MCF 10A (cell line): ENCODE data around the gene PAPPA2. TPM values are rescaled to one million over a fixed set of nuclear protein-coding genes. Genes with fewer than 3 reads are reported as not detected.

Experiments used
- BruUV-seq: library from RNA; stranded (reverse); fragments of 400-500 nt; replicated peaks from 2 replicates; lab custom pipeline; 2021; lab: Mats Ljungman, UMichigan
- CTCF ChIA-PET: fragments of 300-600 bp; sonication (Branson Sonifier 250); formaldehyde crosslinking; extraction: SDS; loops from one replicate; lab custom pipeline; 2021; ENCODE audit warnings: antibody characterized with exemption, inconsistent platforms; lab: Yijun Ruan, JAX
- POLR2A ChIA-PET: fragments of 300-600, 350-650 bp; sonication (Branson Sonifier 250); formaldehyde crosslinking; extraction: SDS; loops from one replicate; lab custom pipeline; 2020; ENCODE audit warnings: antibody characterized with exemption, inconsistent platforms; lab: Yijun Ruan, JAX
- DNase-seq: peaks from one replicate; pipeline ENCODE4 v3.0.0-alpha.2; 2018; ENCODE audit not compliant: unreplicated experiment
- H3K27ac Mint-ChIP-seq: one replicate; pipeline ENCODE4 v1.8.0; 2022; ENCODE audit warnings: mild to moderate bottlenecking, low read depth, mixed read lengths; ENCODE audit not compliant: unreplicated experiment
- H3K27me3 Mint-ChIP-seq: one replicate; pipeline ENCODE4 v1.8.0; 2022; ENCODE audit warnings: mixed read lengths; ENCODE audit not compliant: insufficient read depth, unreplicated experiment
- H3K36me3 Mint-ChIP-seq: one replicate; pipeline ENCODE4 v1.8.0; 2022; ENCODE audit warnings: mild to moderate bottlenecking, moderate library complexity, mixed read lengths; ENCODE audit not compliant: insufficient read depth, unreplicated experiment
- H3K4me1 Mint-ChIP-seq: one replicate; pipeline ENCODE4 v1.8.0; 2022; ENCODE audit warnings: mixed read lengths; ENCODE audit not compliant: insufficient read depth, unreplicated experiment
- H3K4me3 Mint-ChIP-seq: one replicate; pipeline ENCODE4 v1.8.0; 2022; ENCODE audit warnings: mild to moderate bottlenecking, moderate library complexity, mixed read lengths; ENCODE audit not compliant: unreplicated experiment
- H3K9me3 Mint-ChIP-seq: one replicate; pipeline ENCODE4 v1.8.0; 2022; ENCODE audit warnings: mixed read lengths; ENCODE audit not compliant: unreplicated experiment
- CTCF ChIP-seq: fragments of 200-600 bp; IDR thresholded peaks from one replicate; pipeline ENCODE4 v1.8.0; 2022; ENCODE audit warnings: antibody characterized with exemption, mild to moderate bottlenecking; ENCODE audit not compliant: unreplicated experiment
- intact Hi-C: fragments of 100-400 bp; cut with micrococcal nuclease; formaldehyde crosslinking; loops from 2 replicates; pipeline ENCODE4 v1.14.1; 2022
- total RNA-seq: library from RNA; stranded (reverse); gene quantifications from 2 replicates; pipeline ENCODE4 v1.2.3, GENCODE V29; 2022

Gene PAPPA2
- total RNA-seq, 1 experiment from 2014 or later: 11.5 TPM

GRCh38 chr1:176595217-176595616, 132.2 kb downstream of the PAPPA2 start:
- POLR2A ChIA-PET: no interaction called here
- H3K36me3 Mint-ChIP-seq: no peaks in the 10 kb centered on the region

GRCh38 chr1:176601348-176601747, 138.4 kb downstream of the PAPPA2 start:
- Mint-ChIP-seq H3K27me3 (no peaks in the 10 kb centered on the region), H3K9me3 (no peaks in the 10 kb centered on the region), H3K4me3 (no peak overlapping the region), H3K4me1 (peaks cover 5% of the 10 kb centered on the region), H3K27ac (no peak overlapping the region), H3K36me3 (no peaks in the 10 kb centered on the region)
- intact Hi-C loops: no loop called here
- ChIA-PET POLR2A (no interaction called here), CTCF (interaction anchor here (0.6 kb wide), 1 partner anchor 1347 kb away, joined by 3 read pairs; no protein-coding TSS in a partner anchor)
- no TSS peak for BruUV-seq
- TF ChIP-seq CTCF: no peak
- DNase-seq: no peak

More at GRCh38 chr1:176595217-176595616, 132.2 kb downstream of the PAPPA2 start:
- Mint-ChIP-seq H3K9me3 (no peaks in the 10 kb centered on the region), H3K27ac (no peak overlapping the region), H3K4me3 (no peak overlapping the region), H3K27me3 (no peaks in the 10 kb centered on the region), H3K4me1 (no peaks in the 10 kb centered on the region)
- intact Hi-C loops: no loop called here
- CTCF ChIA-PET: interaction anchor here (0.7 to 1.0 kb wide), 2 partner anchors 38 to 231 kb away, joined by 3 to 4 read pairs; no protein-coding TSS in a partner anchor
- no peak for DNase-seq
- no peak for TF ChIP-seq CTCF
- BruUV-seq: no TSS peak

GRCh38 chr1:176602388-176603004, 139.5 kb downstream of the PAPPA2 start:
- H3K4me3 Mint-ChIP-seq: no peak overlapping the region
- no peaks in the 10 kb centered on the region for H3K27me3 Mint-ChIP-seq
- intact Hi-C loops: no loop called here
- H3K27ac Mint-ChIP-seq: no peak overlapping the region
- no TSS peak for BruUV-seq
- no peak for DNase-seq
- TF ChIP-seq CTCF: no peak
- ChIA-PET POLR2A (no interaction called here), CTCF (no interaction called here)
- no peaks in the 10 kb centered on the region for H3K9me3 Mint-ChIP-seq
- peaks cover 5% of the 10 kb centered on the region for H3K4me1 Mint-ChIP-seq
- no peaks in the 10 kb centered on the region for H3K36me3 Mint-ChIP-seq

GRCh38 chr1:176603696-176604095, 140.7 kb downstream of the PAPPA2 start:
- intact Hi-C loops: no loop called here
- no peak for DNase-seq
- Mint-ChIP-seq H3K27ac (no peak overlapping the region), H3K4me3 (no peak overlapping the region), H3K27me3 (no peaks in the 10 kb centered on the region), H3K4me1 (peaks cover 5% of the 10 kb centered on the region), H3K36me3 (no peaks in the 10 kb centered on the region), H3K9me3 (no peaks in the 10 kb centered on the region)
- ChIA-PET CTCF (interaction anchor here (0.6 to 1.0 kb wide), 2 partner anchors 43 to 233 kb away, joined by 3 to 4 read pairs; no protein-coding TSS in a partner anchor), POLR2A (no interaction called here)
- TF ChIP-seq CTCF: no peak
- no TSS peak for BruUV-seq
